Lung (tissue), 12 donors: Measurements from ENCODE around the gene HBB. TPM values are rescaled to one million over a fixed set of nuclear protein-coding genes. Genes with fewer than 3 reads are reported as not detected.

Experiments used
- ATAC-seq: fragments of 200-7000 bp; cut with Tn5 transposase; one replicate; pipeline ENCODE4 v1.9.1; 2020; ENCODE audit warnings: moderate number of reproducible peaks; ENCODE audit not compliant: insufficient read depth, low FRiP score
- DNase-seq, 3 donors: peaks; one replicate each; pipeline ENCODE4 v3.0.0-alpha.2; 2013 to 2017
- H3K27ac ChIP-seq, 2 donors: one replicate each; pipeline ENCODE4 v1.5.1; 2013; ENCODE audit warnings: mild to moderate bottlenecking in 2 of 2, moderate library complexity in 2 of 2, control low read depth in 1 of 2, inconsistent platforms in 1 of 2, low read depth in 1 of 2, low read length in 1 of 2
- H3K27me3 ChIP-seq, 3 donors: one replicate each; pipeline ENCODE4 v1.5.1; 2013; ENCODE audit warnings: low read length in 2 of 3; ENCODE audit not compliant: control insufficient read depth in 3 of 3, insufficient read depth in 3 of 3
- H3K36me3 ChIP-seq, 4 donors: one replicate each; pipeline ENCODE4 v1.5.1; 2013; ENCODE audit warnings: low read length in 4 of 4, mild to moderate bottlenecking in 1 of 4, moderate library complexity in 1 of 4; ENCODE audit not compliant: control insufficient read depth in 4 of 4, insufficient read depth in 4 of 4
- H3K4me1 ChIP-seq, 5 donors: one replicate each; pipeline ENCODE4 v1.5.1; 2013; ENCODE audit warnings: low read length in 5 of 5, mild to moderate bottlenecking in 2 of 5, moderate library complexity in 1 of 5; ENCODE audit not compliant: control insufficient read depth in 5 of 5, insufficient read depth in 5 of 5
- H3K4me3 ChIP-seq: one replicate; pipeline ENCODE4 v1.5.1; 2013; ENCODE audit warnings: mild to moderate bottlenecking, control low read depth, moderate library complexity
- H3K9ac ChIP-seq, 2 donors: one replicate each; pipeline ENCODE4 v1.5.1; 2013; ENCODE audit warnings: low read length in 2 of 2, control low read depth in 1 of 2; ENCODE audit not compliant: insufficient read depth in 1 of 2
- H3K9me3 ChIP-seq, 4 donors: one replicate each; pipeline ENCODE4 v1.5.1; 2013; ENCODE audit warnings: low read length in 3 of 4, mild to moderate bottlenecking in 1 of 4, moderate library complexity in 1 of 4; ENCODE audit not compliant: control insufficient read depth in 4 of 4, insufficient read depth in 3 of 4
- WGBS, 2 donors: extraction: QIAGEN DNeasy Blood & Tissue Kit; methylation state at CpG; one replicate each; pipeline ENCODE4 v1.1.7; 2013; 5-methylcytosine and 5-hydroxymethylcytosine counted together
- polyA plus RNA-seq, 2 donors: library from polyadenylated mRNA; stranded (reverse); fragments of 200-250 nt; gene quantifications; one replicate each; pipeline ENCODE4 v1.2.1, GENCODE V29; 2013
- total RNA-seq, 2 donors: library from RNA; depleted of rRNA in 1 of 2; stranded (reverse); fragments of >200 nt in 1 of 2; gene quantifications; one replicate each; pipeline ENCODE4 v1.2.1, GENCODE V29; 2014 to 2021
- TF ChIP-seq, protein P1 (sequence below): IDR thresholded peaks from 2 replicates; pipeline ENCODE4 v1.5.1; 2012; ENCODE audit warnings: mild to moderate bottlenecking; ENCODE audit errors: control extremely low read depth, extremely low read depth
- donor health status: control.
- donor health status: control.
- donor health status: Bipolar disorder and iron deficiency.
- donor health status: healthy.
- donor health status: DM: yes; HTN: yes; CAD: no.

Gene HBB
- total and polyA plus RNA-seq, 4 donors, result 39.4 to 1,072 (median 651) TPM

GRCh38 chr11:5232821-5233220 is 6.0 kb upstream of the HBB start:
- WGBS, 2 donors, result 97 to 99% methylated on average over 2 of the region's 2 CpGs

GRCh38 chr11:5232176-5232575 is 5.3 kb upstream of the HBB start:
- TF ChIP-seq, protein P1, sequence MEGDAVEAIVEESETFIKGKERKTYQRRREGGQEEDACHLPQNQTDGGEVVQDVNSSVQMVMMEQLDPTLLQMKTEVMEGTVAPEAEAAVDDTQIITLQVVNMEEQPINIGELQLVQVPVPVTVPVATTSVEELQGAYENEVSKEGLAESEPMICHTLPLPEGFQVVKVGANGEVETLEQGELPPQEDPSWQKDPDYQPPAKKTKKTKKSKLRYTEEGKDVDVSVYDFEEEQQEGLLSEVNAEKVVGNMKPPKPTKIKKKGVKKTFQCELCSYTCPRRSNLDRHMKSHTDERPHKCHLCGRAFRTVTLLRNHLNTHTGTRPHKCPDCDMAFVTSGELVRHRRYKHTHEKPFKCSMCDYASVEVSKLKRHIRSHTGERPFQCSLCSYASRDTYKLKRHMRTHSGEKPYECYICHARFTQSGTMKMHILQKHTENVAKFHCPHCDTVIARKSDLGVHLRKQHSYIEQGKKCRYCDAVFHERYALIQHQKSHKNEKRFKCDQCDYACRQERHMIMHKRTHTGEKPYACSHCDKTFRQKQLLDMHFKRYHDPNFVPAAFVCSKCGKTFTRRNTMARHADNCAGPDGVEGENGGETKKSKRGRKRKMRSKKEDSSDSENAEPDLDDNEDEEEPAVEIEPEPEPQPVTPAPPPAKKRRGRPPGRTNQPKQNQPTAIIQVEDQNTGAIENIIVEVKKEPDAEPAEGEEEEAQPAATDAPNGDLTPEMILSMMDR, result no peak
- ATAC-seq (no peak), DNase-seq (no peak)
- H3K27ac ChIP-seq, result no peak overlapping the region
- no peak overlapping the region for H3K4me3 ChIP-seq
- H3K36me3 ChIP-seq, result no peaks in the 10 kb centered on the region
- no peaks in the 10 kb centered on the region for H3K9me3 ChIP-seq
- H3K9ac ChIP-seq, result no peak overlapping the region
- 61 to 65% methylated on average over 3 of the region's 3 CpGs for WGBS, 2 donors
- H3K27me3 ChIP-seq, result no peaks in the 10 kb centered on the region
- H3K4me1 ChIP-seq, result no peaks in the 10 kb centered on the region

More at GRCh38 chr11:5232821-5233220, 6.0 kb upstream of the HBB start:
- no peaks in the 10 kb centered on the region for H3K36me3 ChIP-seq
- TF ChIP-seq, protein P1, result no peak
- no peaks in the 10 kb centered on the region for H3K27me3 ChIP-seq
- no peak overlapping the region for H3K27ac ChIP-seq
- H3K4me3 ChIP-seq, result no peak overlapping the region
- no peak overlapping the region for H3K9ac ChIP-seq
- no peak for ATAC-seq
- no peaks in the 10 kb centered on the region for H3K4me1 ChIP-seq
- no peak for DNase-seq
- H3K9me3 ChIP-seq, result no peaks in the 10 kb centered on the region

- no peak for DNase-seq
- ATAC-seq, result no peak
- Histone ChIP-seq H3K9me3 (no peaks in the 10 kb centered on the region), H3K36me3 (no peaks in the 10 kb centered on the region), H3K4me1 (no peaks in the 10 kb centered on the region), H3K9ac (no peak overlapping the region), H3K4me3 (no peak overlapping the region), H3K27ac (no peak overlapping the region), H3K27me3 (no peaks in the 10 kb centered on the region)
- 87 to 88% methylated on average over 2 of the region's 2 CpGs for WGBS, 2 donors
- TF ChIP-seq, protein P1, result no peak
Observed at GRCh38 chr11:5231111-5231510, 4.2 kb upstream of the HBB start.

DNA sequence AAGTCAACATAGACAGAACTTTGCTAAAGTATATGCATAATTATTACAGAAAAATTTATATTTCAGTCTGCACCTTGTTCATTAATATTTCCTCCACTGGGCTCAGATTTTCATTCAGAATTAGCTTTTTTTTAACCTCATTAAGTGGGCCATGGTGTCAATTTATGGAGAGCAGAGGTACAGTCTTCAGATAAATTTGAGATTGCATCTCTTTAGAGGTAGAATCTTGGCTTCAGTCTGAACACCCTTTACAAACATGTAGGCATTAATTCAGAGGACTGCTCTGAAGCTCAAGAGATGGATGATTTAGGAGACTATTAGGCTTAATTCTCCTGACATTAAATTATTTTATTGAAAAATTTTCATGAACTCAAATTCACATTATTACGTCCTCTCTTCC is 3.4 kb upstream of the HBB start:
- no peak overlapping the region for H3K4me3 ChIP-seq
- TF ChIP-seq, protein P1, result no peak
- H3K27me3 ChIP-seq, result no peaks in the 10 kb centered on the region
- H3K27ac ChIP-seq, result no peak overlapping the region
- H3K9ac ChIP-seq, result no peak overlapping the region
- no peaks in the 10 kb centered on the region for H3K4me1 ChIP-seq
- no peak for ATAC-seq
- no peak for DNase-seq
- H3K9me3 ChIP-seq, result no peaks in the 10 kb centered on the region
- WGBS, 2 donors, result 92% methylated on average over 1 of the region's 1 CpG
- no peaks in the 10 kb centered on the region for H3K36me3 ChIP-seq
